Right renal pelvis (tissue), 4 donors: ENCODE data around the gene TAF11L13. TPM values are rescaled to one million over a fixed set of nuclear protein-coding genes. Genes with fewer than 3 reads are reported as not detected.
"Not testable (repeated sequence)": the region's sequence is repeated elsewhere in the genome, so short reads cannot be mapped to it uniquely, and the experiment has no call there.

Source experiments
- DNase-seq, 4 donors: peaks; one replicate each; pipeline ENCODE4 v3.0.0-alpha.2; 2013; ENCODE audit warnings: low read depth in 4 of 4, low spot score in 3 of 4, missing footprints in 1 of 4
- polyA plus RNA-seq, 4 donors: library from polyadenylated mRNA; unstranded; fragments of 120-200 nt; gene quantifications; one replicate each; pipeline ENCODE4 v1.2.1, GENCODE V29; 2013; ENCODE audit not compliant: insufficient read length in 4 of 4

The TAF11L13 gene
- not detected for polyA plus RNA-seq

GRCh38 chr5:17631788-17632187, at the start of gene TAF11L13:
TAF11L13 (plus strand) TSS chr5:17632088.
- DNase-seq, result not testable (repeated sequence)

GRCh38 chr5:17585658-17586057, 46.2 kb upstream of the TAF11L13 start, which contains the start of gene TAF11L7:
TAF11L7 (minus strand) TSS chr5:17585758.
- DNase-seq, result not testable (repeated sequence)

GRCh38 chr5:17590860-17591259, 41.0 kb upstream of the TAF11L13 start, which contains the start of gene TAF11L8:
TAF11L8 (minus strand) TSS chr5:17590960.
- DNase-seq, result not testable (repeated sequence)

GRCh38 chr5:17594255-17594654, 37.6 kb upstream of the TAF11L13 start, which contains the start of gene TAF11L9:
TAF11L9 (minus strand) TSS chr5:17594394.
- DNase-seq, result not testable (repeated sequence)

- DNase-seq, result not testable (repeated sequence)
Measured at GRCh38 chr5:17597728-17598127, 34.2 kb upstream of the TAF11L13 start, which contains the start of gene TAF11L10. TAF11L10 (minus strand) TSS chr5:17597828.

GRCh38 chr5:17603880-17604279, 28.0 kb upstream of the TAF11L13 start, which contains the start of gene TAF11L11:
TAF11L11 (plus strand) TSS chr5:17604183.
- not testable (repeated sequence) for DNase-seq

- DNase-seq, result no peak
Measured at GRCh38 chr5:17604951-17605350, 26.9 kb upstream of the TAF11L13 start.

GRCh38 chr5:17607461-17607860, 24.4 kb upstream of the TAF11L13 start:
- not testable (repeated sequence) for DNase-seq

- not testable (repeated sequence) for DNase-seq
Measured at GRCh38 chr5:17610092-17610491, 21.8 kb upstream of the TAF11L13 start, which contains the start of gene TAF11L12. TAF11L12 (plus strand) TSS chr5:17610392.

GRCh38 chr5:17614872-17615605, 16.8 kb upstream of the TAF11L13 start:
- DNase-seq, result no peak

GRCh38 chr5:17619354-17619753, 12.5 kb upstream of the TAF11L13 start:
- DNase-seq, result no peak

- no peak for DNase-seq
Measured at GRCh38 chr5:17620627-17621026, 11.3 kb upstream of the TAF11L13 start.

- no peak for DNase-seq
Measured at GRCh38 chr5:17625686-17626085, 6.2 kb upstream of the TAF11L13 start.

GRCh38 chr5:17634160-17634559, 2.3 kb downstream of the TAF11L13 start, which contains the start of gene TAF11L14:
TAF11L14 (plus strand) TSS chr5:17634460.
- DNase-seq, result no peak

GRCh38 chr5:17649232-17649631, 17.3 kb downstream of the TAF11L13 start:
- DNase-seq, result not testable (repeated sequence)

GRCh38 chr5:17655201-17655759, 23.4 kb downstream of the TAF11L13 start:
- DNase-seq, result not testable (repeated sequence)

GRCh38 chr5:17655921-17656320, 24.0 kb downstream of the TAF11L13 start:
- no peak for DNase-seq

GRCh38 chr5:17663182-17663581, 31.3 kb downstream of the TAF11L13 start:
- no peak for DNase-seq

- DNase-seq, result no peak
Measured at GRCh38 chr5:17665836-17666235, 33.9 kb downstream of the TAF11L13 start.

- no peak for DNase-seq
Measured at GRCh38 chr5:17666726-17667235, 34.9 kb downstream of the TAF11L13 start.

- no peak for DNase-seq
Measured at GRCh38 chr5:17670353-17670752, 38.5 kb downstream of the TAF11L13 start.
